HepG2 (cell line): Measurements from ENCODE around the gene CNP. TPM values are rescaled to one million over a fixed set of nuclear protein-coding genes. Genes with fewer than 3 reads are reported as not detected.
A peak's percentile ranks its signal among the peaks of the same experiment; 100 is the strongest.

Experiments
- ERF ChIP-seq: IDR thresholded peaks from 2 replicates; pipeline ENCODE4 v1.6.1; 2018; ENCODE audit warnings: missing biosample characterization, missing genetic modification reagents
- NR1H2 ChIP-seq: sonication (generic); formaldehyde crosslinking; IDR thresholded peaks from 2 replicates; pipeline ENCODE4 v1.8.1; 2022; ENCODE audit warnings: low read depth, missing genetic modification reagents, borderline replicate concordance
- NR3C1 ChIP-seq: sonication (generic); formaldehyde crosslinking; IDR thresholded peaks from 2 replicates; pipeline ENCODE4 v1.4.0; 2020; ENCODE audit warnings: missing genetic modification reagents
- RBFOX2 ChIP-seq: fragments of 200-400 bp; formaldehyde crosslinking; IDR thresholded peaks from 2 replicates; pipeline ENCODE4 v1.6.1; 2017; ENCODE audit warnings: low read depth, mild to moderate bottlenecking, low read length
- SALL1 ChIP-seq: sonication (generic); formaldehyde crosslinking; IDR thresholded peaks from 2 replicates; pipeline ENCODE4 v1.8.0; 2022; ENCODE audit warnings: mild to moderate bottlenecking, missing genetic modification reagents
- SP4 ChIP-seq: sonication (generic); formaldehyde crosslinking; IDR thresholded peaks from 2 replicates; pipeline ENCODE4 v1.8.1; 2023; ENCODE audit warnings: mild to moderate bottlenecking, missing genetic modification reagents
- SRSF9 ChIP-seq: fragments of 200-400 bp; formaldehyde crosslinking; IDR thresholded peaks from 2 replicates; pipeline ENCODE4 v1.6.1; 2018; ENCODE audit warnings: borderline replicate concordance, mild to moderate bottlenecking, low read depth, low read length; ENCODE audit not compliant: insufficient read depth, poor library complexity, severe bottlenecking
- ZBTB1 ChIP-seq: sonication (generic); formaldehyde crosslinking; IDR thresholded peaks from 2 replicates; pipeline ENCODE4 v1.4.0; 2020; ENCODE audit warnings: missing genetic modification reagents, borderline replicate concordance
- ZBTB7B ChIP-seq: sonication (generic); formaldehyde crosslinking; IDR thresholded peaks from 2 replicates; pipeline ENCODE4 v1.4.0; 2020; ENCODE audit warnings: missing genetic modification reagents
- ZFYVE20 ChIP-seq: sonication (generic); formaldehyde crosslinking; IDR thresholded peaks from 2 replicates; pipeline ENCODE4 v1.8.0; 2023; ENCODE audit warnings: low read depth, mild to moderate bottlenecking, moderate library complexity, missing genetic modification reagents, borderline replicate concordance
- ZNF264 ChIP-seq: sonication (generic); formaldehyde crosslinking; IDR thresholded peaks from 2 replicates; pipeline ENCODE4 v1.4.0; 2020; ENCODE audit warnings: missing genetic modification reagents
- polyA plus RNA-seq, 8 experiments: library from polyadenylated mRNA; depleted of rRNA in 3 of 8; stranded (reverse) in 7 of 8; unstranded in 1 of 8; fragments of >200 nt; fragmentation: Illumina TruSeq in 4 of 8; extraction: Trizol in 4 of 8; gene quantifications; 2 replicates each; pipeline versions ENCODE4 v1.2.1 to v1.2.3, GENCODE V29; 2011 to 2016; ENCODE audit warnings: low read depth in 4 of 8, missing spikeins in 1 of 8, mixed read lengths in 1 of 8; ENCODE audit not compliant: insufficient read depth in 1 of 8
- total RNA-seq, 5 experiments: library from RNA; depleted of rRNA; stranded (reverse); fragments of >200 nt; fragmentation: Illumina TruSeq; extraction: Trizol; gene quantifications; 2 replicates each; pipeline ENCODE4 v1.2.3, GENCODE V29; 2016; ENCODE audit warnings: low read depth in 1 of 5
- TF ChIP-seq, protein P1 (sequence below), 2 experiments: fragments of 450-650 bp in 1 of 2; sonication (generic) in 1 of 2; formaldehyde crosslinking; IDR thresholded peaks; 2 replicates each; pipeline versions ENCODE4 v1.5.0 to v1.8.0; 2020 to 2022; ENCODE audit warnings: mild to moderate bottlenecking in 1 of 2, missing genetic modification reagents in 1 of 2
- TF ChIP-seq, protein P2 (sequence below): sonication (generic); formaldehyde crosslinking; IDR thresholded peaks from 2 replicates; pipeline ENCODE4 v1.8.0; 2022; ENCODE audit warnings: mild to moderate bottlenecking, missing genetic modification reagents, moderate library complexity
- TF ChIP-seq, protein P3 (sequence below): sonication (generic); formaldehyde crosslinking; IDR thresholded peaks from 2 replicates; pipeline ENCODE4 v1.9.0; 2021; ENCODE audit warnings: mild to moderate bottlenecking, missing genetic modification reagents
- TF ChIP-seq, protein P4 (sequence below): sonication (generic); formaldehyde crosslinking; IDR thresholded peaks from 2 replicates; pipeline ENCODE4 v1.8.0; 2022; ENCODE audit warnings: missing genetic modification reagents, mild to moderate bottlenecking, borderline replicate concordance

The CNP gene
- total and polyA plus RNA-seq, 2 of the 13 experiments (the other 11 are each of a cell fraction or from before 2014, with no cell fraction given): 97.2 to 161 TPM

DNA sequence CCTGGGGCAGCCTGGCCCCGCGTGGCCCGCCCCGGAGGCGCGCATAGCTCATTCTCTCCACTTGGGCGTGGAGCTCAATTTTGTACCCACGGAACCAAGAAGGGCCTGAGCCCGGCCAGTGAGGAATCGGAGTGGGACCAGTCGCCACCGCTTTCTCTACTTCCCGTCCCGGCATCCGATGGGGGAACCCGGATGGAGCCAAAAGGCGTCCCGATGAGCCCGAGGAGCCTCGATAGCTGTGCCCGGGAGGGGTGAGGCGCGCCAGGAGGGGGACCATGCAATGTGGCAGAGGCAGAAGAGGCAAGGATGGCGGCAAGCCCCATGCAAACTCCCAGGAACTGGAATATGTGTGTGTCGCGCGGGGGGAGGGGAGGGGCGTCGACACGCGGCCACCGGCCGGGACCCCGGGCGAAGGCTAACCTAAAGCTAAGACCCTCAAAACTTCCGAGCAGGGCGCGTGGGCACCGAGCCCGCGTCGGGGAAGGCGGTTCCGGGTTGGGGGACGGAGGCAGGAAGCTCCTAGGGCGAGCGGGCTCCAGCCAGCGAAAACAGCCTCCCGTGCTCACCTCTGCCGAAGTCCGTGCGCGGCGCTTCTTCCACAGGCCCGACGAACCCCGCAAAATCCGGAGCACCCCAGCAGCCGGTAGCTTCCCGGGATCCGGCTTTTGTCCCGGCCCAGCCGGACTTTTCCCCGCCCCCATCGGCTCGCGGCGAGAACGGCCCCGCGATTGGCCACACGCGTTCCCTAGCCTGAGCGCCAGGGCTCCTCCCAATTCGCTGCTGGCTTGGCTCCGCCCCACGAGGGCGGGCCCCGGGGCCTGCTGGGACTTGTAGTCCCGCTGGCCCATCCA lies 48.1 kb upstream of the CNP start, which contains the start of gene ACLY (continued):
- TF ChIP-seq, protein P1, sequence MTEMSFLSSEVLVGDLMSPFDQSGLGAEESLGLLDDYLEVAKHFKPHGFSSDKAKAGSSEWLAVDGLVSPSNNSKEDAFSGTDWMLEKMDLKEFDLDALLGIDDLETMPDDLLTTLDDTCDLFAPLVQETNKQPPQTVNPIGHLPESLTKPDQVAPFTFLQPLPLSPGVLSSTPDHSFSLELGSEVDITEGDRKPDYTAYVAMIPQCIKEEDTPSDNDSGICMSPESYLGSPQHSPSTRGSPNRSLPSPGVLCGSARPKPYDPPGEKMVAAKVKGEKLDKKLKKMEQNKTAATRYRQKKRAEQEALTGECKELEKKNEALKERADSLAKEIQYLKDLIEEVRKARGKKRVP (CRISPR knock-in tag; IDR thresholded peaks at IDR 0.05): peak in 1 of 2 experiments; percentile 35; a peak in 1 of 4 replicates
- TF ChIP-seq ERF (CRISPR knock-in tag) (no peak; the same call in 1 of the 2 replicates), ZNF264 (no peak), SALL1 (CRISPR knock-in tag) (0 out of 2 replicates have a peak, but pooled peaks have one; percentile 42), SP4 (CRISPR knock-in tag) (peak; percentile 99), RBFOX2 (peak; percentile 92), NR1H2 (CRISPR knock-in tag) (no peak), SRSF9 (no peak), NR3C1 (CRISPR knock-in tag) (no peak), ZBTB1 (CRISPR knock-in tag) (0 out of 2 replicates have a peak, but pooled peaks have one; percentile 34), ZFYVE20 (CRISPR knock-in tag) (no peak), ZBTB7B (CRISPR knock-in tag) (peak; percentile 35; the same call in 1 of the 2 replicates)
- TF ChIP-seq, protein P2, sequence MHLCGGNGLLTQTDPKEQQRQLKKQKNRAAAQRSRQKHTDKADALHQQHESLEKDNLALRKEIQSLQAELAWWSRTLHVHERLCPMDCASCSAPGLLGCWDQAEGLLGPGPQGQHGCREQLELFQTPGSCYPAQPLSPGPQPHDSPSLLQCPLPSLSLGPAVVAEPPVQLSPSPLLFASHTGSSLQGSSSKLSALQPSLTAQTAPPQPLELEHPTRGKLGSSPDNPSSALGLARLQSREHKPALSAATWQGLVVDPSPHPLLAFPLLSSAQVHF (CRISPR knock-in tag): no peak; the same call in 1 of the 2 replicates
- TF ChIP-seq, protein P3, sequence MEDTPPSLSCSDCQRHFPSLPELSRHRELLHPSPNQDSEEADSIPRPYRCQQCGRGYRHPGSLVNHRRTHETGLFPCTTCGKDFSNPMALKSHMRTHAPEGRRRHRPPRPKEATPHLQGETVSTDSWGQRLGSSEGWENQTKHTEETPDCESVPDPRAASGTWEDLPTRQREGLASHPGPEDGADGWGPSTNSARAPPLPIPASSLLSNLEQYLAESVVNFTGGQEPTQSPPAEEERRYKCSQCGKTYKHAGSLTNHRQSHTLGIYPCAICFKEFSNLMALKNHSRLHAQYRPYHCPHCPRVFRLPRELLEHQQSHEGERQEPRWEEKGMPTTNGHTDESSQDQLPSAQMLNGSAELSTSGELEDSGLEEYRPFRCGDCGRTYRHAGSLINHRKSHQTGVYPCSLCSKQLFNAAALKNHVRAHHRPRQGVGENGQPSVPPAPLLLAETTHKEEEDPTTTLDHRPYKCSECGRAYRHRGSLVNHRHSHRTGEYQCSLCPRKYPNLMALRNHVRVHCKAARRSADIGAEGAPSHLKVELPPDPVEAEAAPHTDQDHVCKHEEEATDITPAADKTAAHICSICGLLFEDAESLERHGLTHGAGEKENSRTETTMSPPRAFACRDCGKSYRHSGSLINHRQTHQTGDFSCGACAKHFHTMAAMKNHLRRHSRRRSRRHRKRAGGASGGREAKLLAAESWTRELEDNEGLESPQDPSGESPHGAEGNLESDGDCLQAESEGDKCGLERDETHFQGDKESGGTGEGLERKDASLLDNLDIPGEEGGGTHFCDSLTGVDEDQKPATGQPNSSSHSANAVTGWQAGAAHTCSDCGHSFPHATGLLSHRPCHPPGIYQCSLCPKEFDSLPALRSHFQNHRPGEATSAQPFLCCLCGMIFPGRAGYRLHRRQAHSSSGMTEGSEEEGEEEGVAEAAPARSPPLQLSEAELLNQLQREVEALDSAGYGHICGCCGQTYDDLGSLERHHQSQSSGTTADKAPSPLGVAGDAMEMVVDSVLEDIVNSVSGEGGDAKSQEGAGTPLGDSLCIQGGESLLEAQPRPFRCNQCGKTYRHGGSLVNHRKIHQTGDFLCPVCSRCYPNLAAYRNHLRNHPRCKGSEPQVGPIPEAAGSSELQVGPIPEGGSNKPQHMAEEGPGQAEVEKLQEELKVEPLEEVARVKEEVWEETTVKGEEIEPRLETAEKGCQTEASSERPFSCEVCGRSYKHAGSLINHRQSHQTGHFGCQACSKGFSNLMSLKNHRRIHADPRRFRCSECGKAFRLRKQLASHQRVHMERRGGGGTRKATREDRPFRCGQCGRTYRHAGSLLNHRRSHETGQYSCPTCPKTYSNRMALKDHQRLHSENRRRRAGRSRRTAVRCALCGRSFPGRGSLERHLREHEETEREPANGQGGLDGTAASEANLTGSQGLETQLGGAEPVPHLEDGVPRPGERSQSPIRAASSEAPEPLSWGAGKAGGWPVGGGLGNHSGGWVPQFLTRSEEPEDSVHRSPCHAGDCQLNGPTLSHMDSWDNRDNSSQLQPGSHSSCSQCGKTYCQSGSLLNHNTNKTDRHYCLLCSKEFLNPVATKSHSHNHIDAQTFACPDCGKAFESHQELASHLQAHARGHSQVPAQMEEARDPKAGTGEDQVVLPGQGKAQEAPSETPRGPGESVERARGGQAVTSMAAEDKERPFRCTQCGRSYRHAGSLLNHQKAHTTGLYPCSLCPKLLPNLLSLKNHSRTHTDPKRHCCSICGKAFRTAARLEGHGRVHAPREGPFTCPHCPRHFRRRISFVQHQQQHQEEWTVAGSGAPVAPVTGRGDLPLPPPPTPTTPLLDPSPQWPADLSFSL: no peak
- TF ChIP-seq, protein P4, sequence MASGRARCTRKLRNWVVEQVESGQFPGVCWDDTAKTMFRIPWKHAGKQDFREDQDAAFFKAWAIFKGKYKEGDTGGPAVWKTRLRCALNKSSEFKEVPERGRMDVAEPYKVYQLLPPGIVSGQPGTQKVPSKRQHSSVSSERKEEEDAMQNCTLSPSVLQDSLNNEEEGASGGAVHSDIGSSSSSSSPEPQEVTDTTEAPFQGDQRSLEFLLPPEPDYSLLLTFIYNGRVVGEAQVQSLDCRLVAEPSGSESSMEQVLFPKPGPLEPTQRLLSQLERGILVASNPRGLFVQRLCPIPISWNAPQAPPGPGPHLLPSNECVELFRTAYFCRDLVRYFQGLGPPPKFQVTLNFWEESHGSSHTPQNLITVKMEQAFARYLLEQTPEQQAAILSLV (CRISPR knock-in tag): 0 out of 2 replicates have a peak, but pooled peaks have one; percentile 3
